Panc1 (cell line): ENCODE results near the gene CHST11.

Experiments
- POLR2AphosphoS5 ChIP-seq: IDR thresholded peaks from 2 replicates; pipeline ENCODE4 v1.6.1; 2012; ENCODE audit warnings: mild to moderate bottlenecking, low read depth, low read length, moderate library complexity
- REST ChIP-seq, 2 experiments: IDR thresholded peaks; 2 replicates each; pipeline ENCODE4 v1.6.1; 2011 to 2012; ENCODE audit warnings: low read depth in 2 of 2, control low read depth in 1 of 2, low read length in 1 of 2, mild to moderate bottlenecking in 1 of 2, moderate library complexity in 1 of 2; ENCODE audit not compliant: insufficient read depth in 1 of 2
- SIN3A ChIP-seq: IDR thresholded peaks from 2 replicates; pipeline ENCODE4 v1.6.1; 2012; ENCODE audit warnings: low read depth, mild to moderate bottlenecking, low read length, moderate library complexity, borderline replicate concordance; ENCODE audit not compliant: insufficient read depth
- TF ChIP-seq, protein P1 (sequence below): fragments of 450-650 bp; IDR thresholded peaks from 2 replicates; pipeline ENCODE4 v1.5.1; 2017; ENCODE audit warnings: mild to moderate bottlenecking

- TF ChIP-seq, protein P1, sequence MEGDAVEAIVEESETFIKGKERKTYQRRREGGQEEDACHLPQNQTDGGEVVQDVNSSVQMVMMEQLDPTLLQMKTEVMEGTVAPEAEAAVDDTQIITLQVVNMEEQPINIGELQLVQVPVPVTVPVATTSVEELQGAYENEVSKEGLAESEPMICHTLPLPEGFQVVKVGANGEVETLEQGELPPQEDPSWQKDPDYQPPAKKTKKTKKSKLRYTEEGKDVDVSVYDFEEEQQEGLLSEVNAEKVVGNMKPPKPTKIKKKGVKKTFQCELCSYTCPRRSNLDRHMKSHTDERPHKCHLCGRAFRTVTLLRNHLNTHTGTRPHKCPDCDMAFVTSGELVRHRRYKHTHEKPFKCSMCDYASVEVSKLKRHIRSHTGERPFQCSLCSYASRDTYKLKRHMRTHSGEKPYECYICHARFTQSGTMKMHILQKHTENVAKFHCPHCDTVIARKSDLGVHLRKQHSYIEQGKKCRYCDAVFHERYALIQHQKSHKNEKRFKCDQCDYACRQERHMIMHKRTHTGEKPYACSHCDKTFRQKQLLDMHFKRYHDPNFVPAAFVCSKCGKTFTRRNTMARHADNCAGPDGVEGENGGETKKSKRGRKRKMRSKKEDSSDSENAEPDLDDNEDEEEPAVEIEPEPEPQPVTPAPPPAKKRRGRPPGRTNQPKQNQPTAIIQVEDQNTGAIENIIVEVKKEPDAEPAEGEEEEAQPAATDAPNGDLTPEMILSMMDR, result no peak
- no peak for TF ChIP-seq REST (IDR thresholded peaks at IDR 0.05; ENCODE audit: insufficient read depth in 1 of 2, low read depth in 2 of 2, low read length in 1 of 2)
- no peak for TF ChIP-seq POLR2AphosphoS5
- TF ChIP-seq SIN3A, result no peak
These were observed 46.4 kb upstream of the CHST11 start for GRCh38 chr12:104410326-104410725.
